Smooth muscle cell (in vitro differentiated cells): ENCODE data around the gene GALNTL6. TPM values are rescaled to one million over a fixed set of nuclear protein-coding genes. Genes with fewer than 3 reads are reported as not detected.

Experiments
- DNase-seq: peaks from one replicate; lab custom pipeline; 2025; ENCODE audit not compliant: unreplicated experiment; lab: John Stamatoyannopoulos, UW
- H2AFZ ChIP-seq: fragments of 200-600 bp; sonication (generic); 2 replicates; pipeline ENCODE4 v1.6.0; 2016; ENCODE audit warnings: antibody characterized with exemption, low read depth, mild to moderate bottlenecking
- H3F3A ChIP-seq: fragments of 200-600 bp; sonication (generic); 2 replicates; pipeline ENCODE4 v1.6.0; 2017; ENCODE audit warnings: antibody characterized with exemption, low read depth
- H3K27ac ChIP-seq: fragments of 200-600 bp; sonication (generic); 2 replicates; pipeline ENCODE4 v1.5.1; 2016; ENCODE audit warnings: low read depth, mild to moderate bottlenecking
- H3K27me3 ChIP-seq: fragments of 200-600 bp; sonication (generic); 2 replicates; pipeline ENCODE4 v1.6.1; 2016; ENCODE audit warnings: low read depth, mild to moderate bottlenecking
- H3K36me3 ChIP-seq: fragments of 200-600 bp; sonication (generic); 2 replicates; pipeline ENCODE4 v1.5.1; 2016; ENCODE audit warnings: low read depth
- H3K4me1 ChIP-seq: fragments of 200-600 bp; sonication (generic); 2 replicates; pipeline ENCODE4 v1.5.1; 2016; ENCODE audit warnings: low read depth
- H3K4me2 ChIP-seq: fragments of 200-600 bp; sonication (generic); 2 replicates; pipeline ENCODE4 v1.6.0; 2016; ENCODE audit warnings: mild to moderate bottlenecking
- H3K4me3 ChIP-seq: fragments of 200-600 bp; sonication (generic); 2 replicates; pipeline ENCODE4 v1.5.1; 2016; ENCODE audit warnings: mild to moderate bottlenecking
- H3K79me2 ChIP-seq: fragments of 200-600 bp; sonication (generic); 2 replicates; pipeline ENCODE4 v1.6.0; 2016; ENCODE audit warnings: low read depth, mild to moderate bottlenecking
- H3K9ac ChIP-seq: fragments of 200-600 bp; sonication (generic); 2 replicates; pipeline ENCODE4 v1.6.0; 2016; ENCODE audit warnings: low read depth
- H3K9me3 ChIP-seq: fragments of 200-600 bp; sonication (generic); replicated peaks from 2 replicates; pipeline ENCODE4 v1.5.1; 2016; ENCODE audit warnings: low read depth
- H4K20me1 ChIP-seq: fragments of 200-600 bp; sonication (generic); 2 replicates; pipeline ENCODE4 v1.6.0; 2016; ENCODE audit warnings: low read depth
- CTCF ChIP-seq: fragments of 200-600 bp; sonication (generic); IDR thresholded peaks from 2 replicates; pipeline ENCODE4 v1.5.1; 2017; ENCODE audit warnings: borderline replicate concordance, mild to moderate bottlenecking, antibody characterized with exemption; ENCODE audit not compliant: insufficient read depth, poor library complexity, severe bottlenecking
- WGBS: methylation state at CpG from one replicate; pipeline ENCODE4 v1.1.7; 2016; ENCODE audit warnings: low lambda C conversion rate; 5-methylcytosine and 5-hydroxymethylcytosine counted together
- polyA plus RNA-seq: library from polyadenylated mRNA; unstranded; fragments of >200 nt; fragmentation: Nextera tagmentation; extraction: Ambion mirVana; gene quantifications from 2 replicates; pipeline ENCODE4 v1.2.1, GENCODE V29; 2016
- total RNA-seq: library from RNA; depleted of rRNA; stranded (reverse); fragments of >200 nt; gene quantifications from 2 replicates; pipeline ENCODE4 v1.2.3, GENCODE V29; 2014

Gene GALNTL6
- total and polyA plus RNA-seq, 2 experiments from 2014 or later, result 0.18 to 1.3 TPM

DNA sequence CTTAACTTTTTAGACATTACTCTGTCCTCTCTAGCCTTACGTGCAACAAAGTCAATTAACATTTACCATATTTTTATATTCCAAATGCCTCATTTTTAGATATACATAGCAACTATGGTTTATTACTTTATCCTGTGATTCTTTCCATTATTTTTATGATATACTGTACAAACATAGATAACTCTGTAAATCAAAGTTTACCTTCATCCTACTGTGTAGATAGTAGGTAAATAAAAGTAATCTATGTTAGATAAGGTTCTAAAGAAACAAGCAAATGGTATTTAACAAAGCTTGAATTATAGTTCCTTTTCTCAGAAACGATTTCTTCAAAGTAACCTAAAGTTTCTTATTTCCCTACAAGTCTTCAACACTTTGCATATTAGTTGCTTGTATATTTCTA is 350.0 kb downstream of the GALNTL6 start:
- no peak for TF ChIP-seq CTCF
- H3K9ac ChIP-seq, result no peak overlapping the region
- no peaks in the 10 kb centered on the region for H3F3A ChIP-seq
- peak overlapping the region; percentile 10 for H2AFZ ChIP-seq
- H3K4me3 ChIP-seq, result no peak overlapping the region
- 66% methylated on average over 2 of the region's 2 CpGs for WGBS
- no peaks in the 10 kb centered on the region for H3K36me3 ChIP-seq
- DNase-seq, result no peak
- no peaks in the 10 kb centered on the region for H4K20me1 ChIP-seq
- no peaks in the 10 kb centered on the region for H3K27me3 ChIP-seq
- no peaks in the 10 kb centered on the region for H3K4me1 ChIP-seq
- H3K27ac ChIP-seq, result no peak overlapping the region
- H3K79me2 ChIP-seq, result no peaks in the 10 kb centered on the region
- no peaks in the 10 kb centered on the region for H3K9me3 ChIP-seq
- no peak overlapping the region for H3K4me2 ChIP-seq

- WGBS, result 51% methylated on average over 2 of the region's 2 CpGs
- Histone ChIP-seq H3K4me3 (no peak overlapping the region), H3K4me2 (no peak overlapping the region), H2AFZ (no peak overlapping the region), H3K79me2 (no peaks in the 10 kb centered on the region), H3K9ac (no peak overlapping the region), H3K36me3 (no peaks in the 10 kb centered on the region), H4K20me1 (no peaks in the 10 kb centered on the region), H3K4me1 (no peaks in the 10 kb centered on the region), H3K27me3 (no peaks in the 10 kb centered on the region), H3K27ac (no peak overlapping the region), H3K9me3 (no peaks in the 10 kb centered on the region), H3F3A (no peaks in the 10 kb centered on the region)
- no peak for TF ChIP-seq CTCF
- no peak for DNase-seq
Observed at GRCh38 chr4:172168888-172169287, 355.7 kb downstream of the GALNTL6 start.

- Histone ChIP-seq H3K79me2 (no peaks in the 10 kb centered on the region), H3K27me3 (no peaks in the 10 kb centered on the region), H2AFZ (no peak overlapping the region), H3K9me3 (no peaks in the 10 kb centered on the region), H3K9ac (no peak overlapping the region), H4K20me1 (no peaks in the 10 kb centered on the region), H3K4me2 (no peak overlapping the region), H3K4me3 (no peak overlapping the region), H3K36me3 (no peaks in the 10 kb centered on the region), H3F3A (no peaks in the 10 kb centered on the region), H3K4me1 (no peaks in the 10 kb centered on the region), H3K27ac (no peak overlapping the region)
- WGBS, result 83% methylated on average over 1 of the region's 1 CpG
- DNase-seq, result no peak
- TF ChIP-seq CTCF, result no peak
Observed at GRCh38 chr4:172169871-172170270, 356.7 kb downstream of the GALNTL6 start.

GRCh38 chr4:172173206-172173605 is 360.0 kb downstream of the GALNTL6 start:
- H4K20me1 ChIP-seq, result no peaks in the 10 kb centered on the region
- H3K9ac ChIP-seq, result no peak overlapping the region
- H3K4me2 ChIP-seq, result no peak overlapping the region
- H3K27me3 ChIP-seq, result no peaks in the 10 kb centered on the region
- H3K4me3 ChIP-seq, result no peak overlapping the region
- no peaks in the 10 kb centered on the region for H3K4me1 ChIP-seq
- no peak overlapping the region for H2AFZ ChIP-seq
- WGBS, result 78% methylated on average over 4 of the region's 4 CpGs
- H3K79me2 ChIP-seq, result no peaks in the 10 kb centered on the region
- no peaks in the 10 kb centered on the region for H3F3A ChIP-seq
- H3K27ac ChIP-seq, result no peak overlapping the region
- no peaks in the 10 kb centered on the region for H3K9me3 ChIP-seq
- no peak for DNase-seq
- no peak for TF ChIP-seq CTCF
- no peaks in the 10 kb centered on the region for H3K36me3 ChIP-seq
